ENCODE measurements around the gene ATXN10.
"Not testable (repeated sequence)": the region's sequence is repeated elsewhere in the genome, so short reads cannot be mapped to it uniquely, and the experiment has no call there.

ATXN10 gene

GRCh38 chr22:45714390-45714789, 42.8 kb downstream of the ATXN10 start:
- DNase-seq: not testable (repeated sequence)

GRCh38 chr22:45717789-45718188, 46.2 kb downstream of the ATXN10 start:
- DNase-seq: no peak

- DNase-seq: no peak
Observed at GRCh38 chr22:45718391-45718790, 46.8 kb downstream of the ATXN10 start.

- no peak for DNase-seq
Observed at GRCh38 chr22:45720839-45721378, 49.3 kb downstream of the ATXN10 start.

- no peak for DNase-seq
Observed at GRCh38 chr22:45722006-45722405, 50.4 kb downstream of the ATXN10 start.

- no peak for DNase-seq
Observed at GRCh38 chr22:45726081-45726480, 54.4 kb downstream of the ATXN10 start.

- DNase-seq: no peak
Observed at GRCh38 chr22:45731041-45731797, 59.6 kb downstream of the ATXN10 start.

- no peak for DNase-seq
Observed at GRCh38 chr22:45731798-45732495, 60.3 kb downstream of the ATXN10 start.

GRCh38 chr22:45735273-45735672, 63.6 kb downstream of the ATXN10 start:
- no peak for DNase-seq

GRCh38 chr22:45738206-45738605, 66.6 kb downstream of the ATXN10 start:
- no peak for DNase-seq

GRCh38 chr22:45740236-45740635, 68.6 kb downstream of the ATXN10 start:
- DNase-seq: no peak

- no peak for DNase-seq
Observed at GRCh38 chr22:45742866-45743450, 71.3 kb downstream of the ATXN10 start.

GRCh38 chr22:45743687-45744086, 72.1 kb downstream of the ATXN10 start:
- DNase-seq: no peak

GRCh38 chr22:45744442-45744841, 72.8 kb downstream of the ATXN10 start:
- DNase-seq: no peak

- no peak for DNase-seq
Observed at GRCh38 chr22:45750626-45751025, 79.0 kb downstream of the ATXN10 start.

GRCh38 chr22:45752036-45752435, 80.4 kb downstream of the ATXN10 start:
- DNase-seq: no peak

GRCh38 chr22:45754822-45755221, 83.2 kb downstream of the ATXN10 start:
- DNase-seq: no peak

- DNase-seq: no peak
Observed at GRCh38 chr22:45756558-45756957, 84.9 kb downstream of the ATXN10 start.

- no peak for DNase-seq
Observed at GRCh38 chr22:45757068-45757467, 85.4 kb downstream of the ATXN10 start.

GRCh38 chr22:45757936-45758335, 86.3 kb downstream of the ATXN10 start:
- DNase-seq: no peak

GRCh38 chr22:45758603-45759002, 87.0 kb downstream of the ATXN10 start:
- no peak for DNase-seq

- DNase-seq: no peak
Observed at GRCh38 chr22:45760682-45761081, 89.0 kb downstream of the ATXN10 start.

- no peak for DNase-seq
Observed at GRCh38 chr22:45762545-45763235, 91.1 kb downstream of the ATXN10 start.
